AG10803 (cell line): ENCODE results near the gene RSPO1.

ENCODE experiments used
- DNase-seq: peaks from one replicate; pipeline ENCODE4 v3.0.0; 2010; ENCODE audit warnings: low read depth
- H3K4me3 ChIP-seq: 2 replicates; pipeline ENCODE4 v1.5.1; 2011; ENCODE audit warnings: mild to moderate bottlenecking, low read length, control low read depth
- TF ChIP-seq, protein P1 (sequence below): conservative IDR thresholded peaks from 2 replicates; pipeline ENCODE4 v1.5.1; 2011; ENCODE audit warnings: mild to moderate bottlenecking, low read length, control low read depth, inconsistent platforms

The RSPO1 gene

DNA sequence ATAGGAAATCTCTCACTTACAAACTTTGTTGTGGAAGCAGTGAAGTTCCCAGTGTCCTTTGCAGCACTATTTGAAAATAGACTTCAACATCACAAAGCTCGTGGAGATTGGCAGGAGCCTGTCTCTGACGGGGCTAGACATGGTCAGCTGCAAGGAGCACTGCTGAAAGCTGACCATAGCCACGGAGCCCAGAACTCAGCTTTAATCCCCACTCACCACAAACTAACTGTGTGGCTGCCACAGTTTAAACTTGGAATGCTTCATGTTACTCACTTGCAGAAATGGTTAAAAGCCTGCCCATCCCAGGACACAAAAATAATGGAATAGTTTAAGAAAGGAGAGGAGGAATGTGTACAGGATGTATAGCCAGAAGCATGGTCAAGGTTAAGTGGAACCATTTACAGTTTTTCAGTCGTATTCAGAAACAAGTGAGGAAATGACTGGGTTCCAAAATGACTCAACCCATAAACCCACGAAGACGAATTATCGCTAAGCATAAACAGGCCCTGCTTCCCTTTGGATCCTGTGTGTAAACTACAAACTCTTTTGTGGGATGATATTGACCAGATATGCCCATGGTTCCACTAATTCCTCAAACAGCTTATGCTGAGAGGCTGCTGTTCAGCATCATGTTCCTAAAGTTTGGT, 59.7 kb downstream of the RSPO1 start:
- TF ChIP-seq, protein P1, sequence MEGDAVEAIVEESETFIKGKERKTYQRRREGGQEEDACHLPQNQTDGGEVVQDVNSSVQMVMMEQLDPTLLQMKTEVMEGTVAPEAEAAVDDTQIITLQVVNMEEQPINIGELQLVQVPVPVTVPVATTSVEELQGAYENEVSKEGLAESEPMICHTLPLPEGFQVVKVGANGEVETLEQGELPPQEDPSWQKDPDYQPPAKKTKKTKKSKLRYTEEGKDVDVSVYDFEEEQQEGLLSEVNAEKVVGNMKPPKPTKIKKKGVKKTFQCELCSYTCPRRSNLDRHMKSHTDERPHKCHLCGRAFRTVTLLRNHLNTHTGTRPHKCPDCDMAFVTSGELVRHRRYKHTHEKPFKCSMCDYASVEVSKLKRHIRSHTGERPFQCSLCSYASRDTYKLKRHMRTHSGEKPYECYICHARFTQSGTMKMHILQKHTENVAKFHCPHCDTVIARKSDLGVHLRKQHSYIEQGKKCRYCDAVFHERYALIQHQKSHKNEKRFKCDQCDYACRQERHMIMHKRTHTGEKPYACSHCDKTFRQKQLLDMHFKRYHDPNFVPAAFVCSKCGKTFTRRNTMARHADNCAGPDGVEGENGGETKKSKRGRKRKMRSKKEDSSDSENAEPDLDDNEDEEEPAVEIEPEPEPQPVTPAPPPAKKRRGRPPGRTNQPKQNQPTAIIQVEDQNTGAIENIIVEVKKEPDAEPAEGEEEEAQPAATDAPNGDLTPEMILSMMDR, result no peak
- DNase-seq, result peak; percentile 86
- no peak overlapping the region; the same call in 1 of the 2 replicates for H3K4me3 ChIP-seq

DNA sequence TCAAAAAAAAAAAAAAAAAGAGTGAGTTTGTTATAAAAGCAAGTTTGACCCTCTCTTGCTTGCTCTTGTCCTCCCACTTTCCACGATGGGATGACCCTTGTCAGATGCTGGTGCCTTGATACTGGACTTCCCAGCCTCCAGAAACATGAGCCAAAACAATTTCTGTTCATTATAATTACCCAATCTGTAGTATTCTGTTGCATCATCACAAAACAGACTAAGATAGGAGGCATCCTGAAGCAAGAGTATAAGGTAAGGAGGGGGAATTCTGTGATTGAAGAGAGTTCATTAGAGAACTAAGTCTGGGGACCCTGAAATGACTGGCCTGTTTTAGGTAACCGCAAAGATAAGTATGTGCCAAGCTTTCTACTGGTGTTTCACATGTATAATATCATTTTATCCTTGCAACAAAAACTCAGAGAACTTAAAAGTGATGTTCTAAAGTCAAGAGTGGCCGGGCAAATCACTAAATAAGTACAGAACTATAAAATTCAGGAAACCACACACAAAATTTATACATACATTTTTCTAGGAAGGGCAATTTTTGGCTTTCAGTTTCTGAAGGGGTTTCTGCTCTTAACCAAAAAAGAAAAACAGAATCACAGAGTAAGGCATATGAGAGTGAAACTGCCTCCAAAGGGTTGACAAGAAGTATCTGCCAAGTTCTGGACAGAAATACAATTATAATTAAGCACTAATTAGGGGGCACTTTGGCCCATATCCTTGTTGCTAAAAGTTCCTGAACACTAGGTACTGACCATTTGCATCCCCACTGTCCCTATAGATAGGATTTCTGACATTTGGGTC, 64.0 kb downstream of the RSPO1 start:
- no peak for DNase-seq
- no peak overlapping the region for H3K4me3 ChIP-seq
- TF ChIP-seq, protein P1, result no peak

DNA sequence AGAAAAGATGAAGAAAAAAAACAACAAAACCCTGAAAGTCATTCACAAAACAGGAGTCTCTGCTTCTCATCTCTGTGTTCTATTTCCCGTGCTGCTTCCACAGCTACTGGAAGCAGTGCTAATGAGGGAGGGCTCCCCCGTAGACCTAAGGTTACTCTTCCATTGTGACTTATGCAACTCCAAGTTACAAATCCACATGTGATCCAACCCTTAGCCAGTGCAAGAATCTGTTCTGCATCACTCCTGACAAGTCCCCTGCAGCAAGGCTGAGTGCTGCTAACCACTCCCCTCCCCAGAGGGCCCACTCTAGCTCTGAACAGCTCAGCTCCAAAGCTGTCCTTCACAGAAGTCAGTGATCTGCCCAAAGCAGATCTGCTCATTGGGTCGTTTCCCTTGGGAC, 67.7 kb downstream of the RSPO1 start:
- TF ChIP-seq, protein P1, result no peak
- no peak for DNase-seq
- H3K4me3 ChIP-seq, result no peak overlapping the region

DNA sequence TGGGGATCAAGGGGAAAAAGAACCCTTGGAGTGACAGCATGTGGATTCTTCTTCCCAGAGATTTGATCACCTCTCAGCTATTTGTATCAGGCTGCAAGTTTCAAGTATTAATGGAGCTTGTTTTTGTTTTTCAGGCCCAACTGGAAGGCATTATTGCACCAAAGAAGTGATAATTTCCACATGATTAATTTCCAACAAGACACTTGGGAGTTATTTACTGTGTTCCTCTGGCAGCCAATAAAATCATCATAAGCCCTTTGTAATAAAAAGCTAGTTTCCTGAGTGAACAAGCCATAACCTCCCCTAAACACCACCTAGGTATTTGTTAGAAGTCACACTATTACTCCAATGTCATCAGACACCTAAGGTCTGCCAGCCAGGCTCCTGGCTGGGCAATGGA, 69.8 kb downstream of the RSPO1 start:
- TF ChIP-seq, protein P1, result no peak
- no peak overlapping the region for H3K4me3 ChIP-seq
- no peak for DNase-seq

DNA sequence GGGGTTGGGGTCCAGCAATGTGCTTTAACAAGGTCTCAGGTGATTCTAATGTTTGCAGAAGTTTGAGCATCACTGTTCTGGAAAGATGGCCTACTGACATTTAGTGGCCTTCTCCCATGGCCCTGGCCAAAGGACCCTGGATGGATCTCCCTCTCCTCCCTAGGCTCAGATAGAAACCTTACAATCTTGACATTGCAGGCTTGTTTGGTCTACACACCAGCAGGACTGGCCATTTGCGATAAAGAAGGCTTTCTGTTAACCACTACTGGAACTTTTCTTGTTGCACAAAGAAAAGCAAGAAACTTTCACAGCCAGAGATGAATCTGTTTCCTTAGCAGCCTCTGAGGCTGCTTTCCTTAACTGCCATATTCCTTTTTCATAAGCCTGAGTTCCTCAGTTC, 71.7 kb downstream of the RSPO1 start:
- no peak overlapping the region for H3K4me3 ChIP-seq
- no peak for DNase-seq
- TF ChIP-seq, protein P1, result no peak
